HG02623 (cell line): ENCODE results near the gene RADIL.
"Not testable (repeated sequence)": the region's sequence is repeated elsewhere in the genome, so short reads cannot be mapped to it uniquely, and the experiment has no call there.

Experiments
- ATAC-seq: cut with Tn5 transposase; IDR thresholded peaks from one replicate; pipeline ENCODE4 v1.9.1; 2021; ENCODE audit warnings: moderate library complexity; ENCODE audit not compliant: unreplicated experiment

The RADIL gene

DNA sequence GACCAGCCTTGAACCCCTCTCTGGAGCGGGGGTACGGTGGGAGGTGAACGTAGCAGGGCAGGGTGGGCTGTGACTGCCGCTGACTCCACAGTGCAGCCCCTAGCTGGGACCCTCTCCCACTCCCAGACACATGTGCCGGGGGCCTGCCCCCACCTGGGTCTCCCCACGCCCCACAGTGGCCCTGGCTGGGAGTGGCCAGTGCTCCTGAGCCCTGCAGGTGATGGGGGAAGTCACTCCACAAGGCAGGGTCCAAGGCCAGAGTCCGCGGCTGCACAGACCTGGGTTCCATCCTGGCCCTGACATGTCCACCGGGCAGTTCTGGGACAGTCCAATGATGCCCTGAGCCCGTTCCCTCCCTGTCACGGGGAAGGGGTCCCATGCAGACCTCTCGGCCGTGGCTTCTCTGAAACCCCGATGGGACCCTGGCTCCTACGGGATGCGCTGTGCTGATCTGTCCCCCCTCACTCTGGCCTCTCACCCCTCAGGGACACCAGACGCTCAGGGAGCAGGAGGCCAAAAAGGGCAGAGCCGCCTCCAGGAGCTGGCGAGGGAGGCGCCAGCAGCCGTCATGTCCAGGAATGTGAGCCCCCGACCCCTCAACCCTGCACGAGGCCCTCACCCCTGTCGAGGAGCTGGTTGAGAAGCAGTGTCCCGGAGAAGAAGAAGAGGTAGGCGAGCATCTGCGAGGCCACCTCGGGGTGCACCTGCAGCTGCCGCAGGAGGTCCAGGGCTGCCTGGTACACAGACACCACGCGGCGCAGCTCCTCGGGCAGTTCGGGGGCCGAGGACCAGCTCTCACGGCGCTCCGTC, 67.7 kb downstream of the RADIL start:
- no peak for ATAC-seq

DNA sequence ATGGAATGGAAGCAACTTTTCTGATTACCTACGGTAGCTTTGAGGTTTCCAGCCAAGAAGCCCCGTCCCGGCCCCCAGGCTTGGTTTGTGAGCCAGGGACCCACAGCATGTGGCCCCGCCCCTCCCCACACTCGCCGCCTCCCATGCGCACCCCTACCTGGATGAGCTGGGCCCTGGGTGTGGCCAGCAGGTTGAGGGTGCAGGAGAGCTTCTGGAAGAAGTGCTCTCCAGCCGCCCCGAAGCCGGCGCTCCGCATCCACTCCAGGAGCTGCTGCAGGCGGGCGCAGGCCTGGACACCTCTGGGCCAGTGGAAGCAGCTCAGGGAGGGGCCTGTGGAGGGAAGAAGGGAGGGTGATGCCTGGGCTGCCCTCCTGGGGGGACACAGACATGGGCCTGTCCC, 68.4 kb downstream of the RADIL start:
- ATAC-seq = no peak

GRCh38 chr7:4814433-4814832, 69.1 kb downstream of the RADIL start:
- no peak for ATAC-seq

DNA sequence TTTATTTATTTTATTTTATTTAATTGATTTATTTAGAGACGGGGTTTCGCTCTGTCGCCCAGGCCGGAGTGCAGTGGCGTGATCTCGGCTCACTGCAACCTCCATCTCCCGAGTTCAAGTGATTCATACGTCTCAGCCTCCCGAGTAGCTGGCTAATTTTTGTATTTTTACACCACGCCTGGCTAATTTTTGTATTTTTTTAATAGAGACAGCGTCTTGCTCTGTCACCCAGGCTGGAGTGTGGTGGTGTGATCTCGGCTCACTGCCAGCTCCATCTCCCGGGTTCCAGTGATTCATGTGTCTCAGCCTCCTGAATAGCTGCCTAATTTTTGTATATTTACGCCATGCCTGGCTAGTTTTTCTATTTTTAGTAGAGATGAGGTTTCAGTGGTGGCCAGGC, 73.8 kb downstream of the RADIL start:
- ATAC-seq = no peak

GRCh38 chr7:4809091-4809591, 74.4 kb downstream of the RADIL start:
- no peak for ATAC-seq

- ATAC-seq = no peak
Observed at GRCh38 chr7:4808565-4808964, 75.0 kb downstream of the RADIL start.

DNA sequence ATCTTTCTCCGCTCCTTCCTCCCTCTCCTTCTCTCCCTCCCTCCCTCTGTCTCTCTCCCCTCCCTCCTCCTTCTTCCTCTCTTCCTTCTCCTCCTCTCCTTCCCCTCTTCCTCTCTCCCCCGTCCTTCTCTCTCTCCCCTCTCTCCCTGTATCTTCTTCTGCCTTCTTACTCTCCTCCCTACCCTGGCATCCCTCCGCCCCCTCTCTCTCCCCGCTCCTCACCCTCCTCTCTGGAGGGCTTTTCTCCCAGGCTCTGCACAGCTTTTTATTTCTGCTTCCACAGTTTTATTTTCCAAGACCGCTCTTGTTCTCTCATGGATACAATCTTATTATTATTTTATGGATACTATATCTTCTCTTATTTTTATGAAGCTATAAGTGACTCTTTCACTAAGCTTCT, 75.5 kb downstream of the RADIL start:
- ATAC-seq = no peak

GRCh38 chr7:4807598-4808016, 75.9 kb downstream of the RADIL start:
- ATAC-seq = no peak

- ATAC-seq = no peak
Observed at GRCh38 chr7:4806983-4807597, 76.4 kb downstream of the RADIL start.

- ATAC-seq = no peak
Observed at GRCh38 chr7:4805984-4806300, 77.6 kb downstream of the RADIL start.

DNA sequence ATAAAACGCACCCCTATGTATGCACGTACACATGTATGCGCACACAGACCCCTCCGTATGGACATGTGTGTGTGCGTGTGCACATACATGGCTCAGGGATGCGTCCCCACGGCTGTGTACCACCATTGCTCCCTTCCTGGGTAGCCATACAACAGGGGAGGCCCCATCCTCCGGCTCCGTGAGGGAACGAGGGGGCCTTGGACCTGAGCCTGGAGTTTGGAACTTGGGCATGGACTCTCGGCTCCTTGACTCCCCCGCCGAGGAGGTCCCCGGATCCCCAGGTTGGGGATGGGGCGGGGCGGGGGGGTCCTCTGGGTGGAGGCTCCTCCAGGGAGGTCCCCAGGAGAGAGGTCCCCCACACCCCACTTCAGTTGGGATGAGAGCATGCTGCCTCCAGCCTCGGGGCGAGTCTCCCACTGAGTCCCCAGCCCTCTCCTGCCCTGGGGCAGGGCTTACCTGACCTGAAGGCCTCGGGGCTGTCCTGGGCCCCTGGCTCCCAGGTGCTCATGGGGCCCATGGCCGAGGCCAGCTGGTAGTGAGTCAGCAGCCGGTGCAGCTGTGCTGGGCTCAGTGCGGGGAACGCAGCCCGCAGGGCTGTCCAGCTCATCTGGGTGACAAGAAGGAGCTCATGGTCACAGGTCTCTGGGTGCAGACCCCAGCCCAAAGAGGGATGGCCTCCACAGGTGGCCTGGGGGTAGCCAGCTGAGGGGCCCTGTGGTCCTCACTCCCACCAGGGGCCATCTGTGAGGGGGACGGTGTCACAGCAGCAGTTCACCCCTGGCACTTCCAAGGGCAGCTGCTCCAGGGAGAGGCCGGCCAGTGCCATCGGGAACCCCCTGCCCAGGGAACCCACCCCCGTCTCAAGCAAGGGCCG, 78.2 kb downstream of the RADIL start:
- no peak for ATAC-seq

DNA sequence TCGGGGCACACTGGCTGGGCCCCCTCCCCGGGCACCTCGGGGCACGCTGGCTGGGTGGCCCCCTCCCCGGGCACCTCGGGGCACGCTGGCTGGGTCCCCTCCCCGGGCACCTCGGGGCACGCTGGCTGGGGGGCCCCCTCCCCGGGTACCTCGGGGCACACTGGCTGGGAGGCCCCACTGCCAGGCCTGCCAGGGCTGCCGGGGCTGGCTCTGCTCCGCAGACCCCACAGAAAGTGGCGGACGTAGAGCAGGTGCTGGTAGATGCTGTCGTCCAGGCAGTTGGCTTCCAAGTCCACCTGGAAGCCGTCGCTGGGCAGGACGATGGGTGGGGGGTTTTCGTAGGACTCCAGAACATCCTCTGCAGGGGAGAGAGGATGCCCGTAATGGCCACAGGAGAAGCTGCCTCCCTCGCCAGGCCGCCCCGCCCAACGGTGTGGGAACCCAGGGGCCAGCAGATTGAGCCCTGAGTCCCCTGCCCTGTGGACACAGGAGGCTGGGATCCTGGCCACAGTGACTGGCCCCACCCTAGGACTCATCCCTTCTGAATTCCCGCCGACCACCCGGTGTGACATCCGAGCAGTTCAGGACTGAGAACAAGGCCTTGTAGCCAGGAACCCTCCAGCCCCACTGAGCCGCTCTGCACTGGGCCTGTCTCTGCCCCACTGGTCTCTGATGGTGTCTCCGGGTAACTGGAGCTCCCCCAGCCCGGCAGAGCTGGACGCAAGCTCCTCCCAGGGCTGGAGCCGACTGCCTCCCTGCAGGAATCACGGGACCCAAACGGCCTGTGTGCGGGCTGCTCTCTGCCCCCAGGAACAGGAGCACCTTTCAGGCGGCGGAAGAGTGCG, 79.9 kb downstream of the RADIL start:
- ATAC-seq = no peak

- not testable (repeated sequence) for ATAC-seq
Observed at GRCh38 chr7:4802577-4802976, 80.9 kb downstream of the RADIL start.

DNA sequence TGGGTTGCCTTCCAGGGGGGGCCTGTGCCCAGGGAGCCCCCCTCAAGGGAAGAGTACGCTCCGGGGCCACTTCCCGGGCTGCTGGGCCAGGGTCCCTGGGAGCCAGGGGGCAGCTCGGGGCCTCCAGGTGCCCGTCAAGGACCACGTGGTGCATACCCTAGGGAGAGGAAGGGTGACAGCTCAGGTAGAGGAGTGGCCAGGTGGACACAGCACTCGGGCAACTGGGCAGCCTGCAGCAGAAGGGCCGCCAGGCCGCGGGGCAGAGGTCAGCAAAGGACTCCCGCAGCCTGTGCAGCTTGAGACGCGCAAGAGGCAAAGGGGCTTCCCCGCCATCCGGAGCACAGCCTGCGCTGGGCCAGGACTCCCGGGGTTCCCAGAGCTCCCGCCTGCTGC, 81.7 kb downstream of the RADIL start:
- ATAC-seq = no peak

GRCh38 chr7:4800926-4801838, 82.3 kb downstream of the RADIL start:
- ATAC-seq = no peak

DNA sequence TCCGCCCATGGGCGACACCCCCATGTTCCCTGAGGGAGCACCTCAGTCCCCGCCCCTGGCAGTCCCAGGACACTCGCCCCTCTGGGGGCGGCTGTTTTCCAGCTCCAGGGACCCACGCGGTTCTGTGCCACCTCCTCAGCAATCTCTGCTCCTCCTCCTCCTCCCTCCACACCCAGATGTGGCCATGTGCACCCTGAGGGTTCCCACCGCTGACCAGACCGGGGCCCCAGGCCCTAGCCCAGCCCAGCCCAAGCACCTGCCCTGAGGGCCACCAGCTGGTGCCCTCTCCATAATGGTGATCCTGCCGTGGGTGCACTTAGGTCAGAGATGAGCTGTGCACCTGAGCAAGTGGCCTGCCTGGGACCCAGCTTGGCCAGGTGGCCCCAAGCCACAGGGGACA, 83.0 kb downstream of the RADIL start:
- ATAC-seq = no peak

GRCh38 chr7:4799508-4800268, 83.8 kb downstream of the RADIL start:
- no peak for ATAC-seq

DNA sequence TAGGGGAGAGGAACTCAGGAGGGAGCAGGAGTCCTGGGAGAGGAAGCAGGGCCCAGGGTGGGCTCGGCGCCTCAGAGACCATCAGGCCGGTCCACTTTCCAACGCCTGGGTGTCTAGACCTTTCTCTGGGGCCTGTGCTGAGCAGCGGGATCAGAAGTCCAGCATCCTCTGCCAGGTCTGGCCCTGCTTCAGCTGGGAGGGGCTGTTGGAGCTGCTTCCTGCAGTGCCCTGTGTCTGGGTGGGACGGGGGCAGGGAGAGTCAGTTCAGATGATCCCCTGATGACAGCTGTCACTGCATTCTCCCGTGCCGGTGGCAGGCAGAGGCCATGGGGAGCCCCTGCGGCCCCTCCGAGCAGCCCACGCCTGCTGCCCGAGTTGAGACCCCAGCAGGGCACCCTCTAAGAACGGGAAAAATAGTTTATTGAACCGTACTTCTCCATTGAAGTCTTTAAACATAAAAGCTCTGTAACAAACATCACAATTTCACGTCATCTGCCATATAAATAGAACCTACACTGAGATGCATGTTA, 84.7 kb downstream of the RADIL start:
- ATAC-seq = no peak
